IPS DF 6.9 (cell line): ENCODE results near the gene RXRG.

Experiments
- DNase-seq: peaks from one replicate; pipeline ENCODE4 v3.0.0-alpha.2; 2013; ENCODE audit warnings: low read depth, low spot score
- H3K27ac ChIP-seq: one replicate; pipeline ENCODE4 v1.5.1; 2013; ENCODE audit warnings: low read length, control low read depth
- H3K27me3 ChIP-seq: 2 replicates; pipeline ENCODE4 v1.6.1; 2013; ENCODE audit warnings: mild to moderate bottlenecking, low read length; ENCODE audit not compliant: control insufficient read depth, insufficient read depth
- H3K36me3 ChIP-seq: 2 replicates; pipeline ENCODE4 v1.6.1; 2013; ENCODE audit warnings: low read length; ENCODE audit not compliant: control insufficient read depth, insufficient read depth
- H3K4me1 ChIP-seq: 2 replicates; pipeline ENCODE4 v1.6.1; 2013; ENCODE audit warnings: low read length; ENCODE audit not compliant: control insufficient read depth, insufficient read depth
- H3K4me3 ChIP-seq: 2 replicates; pipeline ENCODE4 v1.5.1; 2013; ENCODE audit warnings: mild to moderate bottlenecking, low read length
- H3K9me3 ChIP-seq: 2 replicates; pipeline ENCODE4 v1.6.1; 2013; ENCODE audit warnings: low read length, inconsistent platforms; ENCODE audit not compliant: control insufficient read depth, insufficient read depth
- WGBS: extraction: QIAGEN DNeasy Blood & Tissue Kit; methylation state at CpG from one replicate; pipeline ENCODE4 v1.1.7; 2013; ENCODE audit warnings: mixed read lengths, missing lambda C conversion rate; ENCODE audit not compliant: insufficient read length, insufficient coverage; 5-methylcytosine and 5-hydroxymethylcytosine counted together

Gene RXRG

GRCh38 chr1:165395478-165395877, 49.4 kb downstream of the RXRG start:
- H3K4me1 ChIP-seq, result no peaks in the 10 kb centered on the region
- no peaks in the 10 kb centered on the region for H3K9me3 ChIP-seq
- H3K27ac ChIP-seq, result no peak overlapping the region
- no peak overlapping the region for H3K4me3 ChIP-seq
- no peaks in the 10 kb centered on the region for H3K27me3 ChIP-seq
- no peaks in the 10 kb centered on the region for H3K36me3 ChIP-seq
- DNase-seq, result no peak

GRCh38 chr1:165392634-165393571, 52.0 kb downstream of the RXRG start:
- Histone ChIP-seq H3K27me3 (no peaks in the 10 kb centered on the region), H3K36me3 (no peaks in the 10 kb centered on the region), H3K4me1 (no peaks in the 10 kb centered on the region), H3K4me3 (peak overlapping the region; percentile 4; the same call in 1 of the 2 replicates), H3K9me3 (no peaks in the 10 kb centered on the region), H3K27ac (no peak overlapping the region)
- WGBS, result no CpG with 5 or more reads among the region's 19 CpGs
- peak; percentile 64 for DNase-seq

GRCh38 chr1:165389609-165390008, 55.3 kb downstream of the RXRG start:
- no peaks in the 10 kb centered on the region for H3K36me3 ChIP-seq
- no CpG with 5 or more reads among the region's 2 CpGs for WGBS
- no peaks in the 10 kb centered on the region for H3K9me3 ChIP-seq
- H3K27ac ChIP-seq, result no peak overlapping the region
- no peak for DNase-seq
- no peaks in the 10 kb centered on the region for H3K4me1 ChIP-seq
- H3K4me3 ChIP-seq, result no peak overlapping the region
- H3K27me3 ChIP-seq, result no peaks in the 10 kb centered on the region

DNA sequence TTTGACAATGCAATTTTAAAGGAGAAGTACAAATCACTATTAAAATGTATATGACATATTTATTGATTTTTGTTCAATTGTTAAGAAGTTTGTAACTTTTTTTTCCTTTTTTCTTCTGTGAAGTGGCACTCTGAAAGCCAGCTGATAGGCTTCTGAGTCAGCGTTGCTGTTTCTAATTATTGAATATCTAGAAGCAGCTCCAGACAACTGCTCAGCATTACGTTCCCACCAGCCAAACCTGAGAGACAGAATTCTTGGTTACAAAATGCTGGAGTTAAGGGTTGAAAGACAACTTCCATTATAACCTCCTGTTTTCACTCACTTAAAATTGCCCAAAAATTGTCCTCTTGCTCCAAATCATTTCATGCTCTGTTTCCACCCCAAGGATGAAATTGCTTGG, 57.0 kb downstream of the RXRG start:
- DNase-seq, result no peak
- WGBS, result no CpG with 5 or more reads among the region's 2 CpGs

DNA sequence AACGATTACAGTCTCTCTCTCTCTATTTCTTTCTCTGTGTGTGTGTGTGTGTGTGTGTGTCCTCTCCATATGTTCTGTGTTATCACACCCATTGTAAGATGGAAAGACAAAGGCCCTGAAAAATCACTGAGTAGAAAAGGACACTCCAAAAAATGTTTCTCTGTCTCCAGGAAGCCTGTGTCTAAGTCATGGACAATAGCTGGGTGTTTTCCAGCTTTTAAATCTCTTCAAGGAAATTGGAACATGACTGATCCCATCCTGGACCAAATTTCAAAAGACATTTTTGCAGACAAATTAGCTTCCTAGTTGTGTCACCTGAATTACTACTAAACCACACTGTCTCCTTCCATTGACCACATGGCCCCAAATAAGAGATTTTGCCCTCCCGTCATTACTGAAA, 57.4 kb downstream of the RXRG start:
- Histone ChIP-seq H3K36me3 (no peaks in the 10 kb centered on the region), H3K27me3 (no peaks in the 10 kb centered on the region), H3K27ac (no peak overlapping the region), H3K4me1 (no peaks in the 10 kb centered on the region), H3K9me3 (no peaks in the 10 kb centered on the region), H3K4me3 (no peak overlapping the region)
- WGBS, result 100% methylated on average over 1 of the region's 2 CpGs
- DNase-seq, result no peak

More for the DNA sequence above, 57.0 kb downstream of the RXRG start:
- Histone ChIP-seq H3K36me3 (no peaks in the 10 kb centered on the region), H3K9me3 (no peaks in the 10 kb centered on the region), H3K4me3 (no peak overlapping the region), H3K4me1 (no peaks in the 10 kb centered on the region), H3K27me3 (no peaks in the 10 kb centered on the region), H3K27ac (no peak overlapping the region)

- Histone ChIP-seq H3K36me3 (no peaks in the 10 kb centered on the region), H3K4me3 (no peak overlapping the region), H3K27ac (no peak overlapping the region), H3K4me1 (no peaks in the 10 kb centered on the region), H3K27me3 (no peaks in the 10 kb centered on the region), H3K9me3 (no peaks in the 10 kb centered on the region)
- WGBS, result no CpG with 5 or more reads among the region's 5 CpGs
- DNase-seq, result no peak
Measured at GRCh38 chr1:165383599-165384405, 61.1 kb downstream of the RXRG start.

- Histone ChIP-seq H3K4me1 (no peaks in the 10 kb centered on the region), H3K4me3 (no peak overlapping the region), H3K27me3 (no peaks in the 10 kb centered on the region), H3K36me3 (no peaks in the 10 kb centered on the region), H3K27ac (no peak overlapping the region), H3K9me3 (no peaks in the 10 kb centered on the region)
- WGBS, result no CpG with 5 or more reads among the region's 6 CpGs
- DNase-seq, result no peak
Measured at GRCh38 chr1:165383067-165383466, 61.9 kb downstream of the RXRG start.

DNA sequence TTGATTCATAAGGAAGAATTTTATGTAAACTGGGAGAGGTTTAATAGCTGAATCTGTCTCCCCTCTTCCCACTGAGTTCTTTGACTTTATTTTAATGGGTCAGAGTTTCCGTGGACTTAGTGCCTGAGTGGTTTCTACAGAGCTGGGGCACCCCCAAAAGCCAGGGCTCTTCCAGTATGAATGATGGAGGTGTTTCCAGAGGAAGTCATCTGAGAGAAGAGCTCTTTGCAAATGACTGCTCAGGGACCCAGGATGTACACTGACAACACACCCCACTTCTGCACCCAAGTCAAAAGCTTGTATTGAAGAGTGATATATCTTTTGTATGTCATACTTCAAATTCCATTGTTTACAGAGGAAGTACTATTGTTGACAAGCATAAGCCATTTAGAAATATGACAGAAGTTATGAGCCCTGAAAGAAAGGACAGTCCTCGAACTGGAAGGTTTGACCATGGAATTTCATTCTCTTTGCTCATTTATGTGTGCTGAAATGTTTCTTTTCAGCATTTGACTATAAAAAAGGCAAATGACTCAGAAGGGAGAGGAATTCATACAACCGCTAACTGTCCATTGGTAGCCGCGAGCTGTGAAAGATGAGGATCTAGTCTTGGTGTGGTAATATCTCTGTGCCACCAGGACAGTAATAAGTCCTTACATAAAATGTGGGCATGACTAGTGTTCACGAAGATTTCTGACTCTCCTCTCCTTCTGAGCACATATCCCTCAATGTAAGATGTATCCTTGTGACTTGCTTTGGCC, 63.0 kb downstream of the RXRG start:
- Histone ChIP-seq H3K27me3 (peaks cover 2% of the 10 kb centered on the region; the same call in 1 of the 2 replicates), H3K9me3 (no peaks in the 10 kb centered on the region), H3K4me3 (no peak overlapping the region), H3K36me3 (no peaks in the 10 kb centered on the region), H3K4me1 (no peaks in the 10 kb centered on the region), H3K27ac (no peak overlapping the region)
- WGBS, result no CpG with 5 or more reads among the region's 6 CpGs
- DNase-seq, result no peak

DNA sequence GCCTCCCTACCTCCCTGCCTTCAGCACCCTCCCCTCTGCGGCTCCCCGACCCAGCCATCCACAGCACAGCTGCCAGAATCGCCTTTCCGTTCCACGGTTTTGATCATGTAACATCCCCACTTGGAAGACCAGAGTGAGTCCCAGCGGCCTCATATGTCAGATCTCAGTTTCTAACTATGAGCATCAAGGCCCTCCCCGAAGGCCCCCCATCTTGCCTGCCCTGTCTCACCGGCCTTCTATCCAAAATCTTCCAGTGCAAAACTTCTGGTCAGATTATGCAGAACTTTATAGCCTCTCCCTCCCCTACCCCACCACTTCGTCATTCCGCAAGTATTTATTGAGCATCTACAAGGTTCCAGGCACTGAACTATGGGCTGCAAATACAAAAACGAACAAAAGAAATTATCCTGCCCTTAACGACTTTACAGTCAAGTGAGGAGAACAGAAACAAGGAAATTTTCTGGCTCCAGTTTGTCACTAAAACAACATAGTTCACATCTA, 68.1 kb downstream of the RXRG start:
- no peak for DNase-seq
- H3K36me3 ChIP-seq, result no peaks in the 10 kb centered on the region
- WGBS, result no CpG with 5 or more reads among the region's 12 CpGs
- H3K4me1 ChIP-seq, result peaks cover 2% of the 10 kb centered on the region; the same call in 1 of the 2 replicates
- H3K27ac ChIP-seq, result no peak overlapping the region
- H3K4me3 ChIP-seq, result peak overlapping the region; percentile 38; the same call in 1 of the 2 replicates
- no peaks in the 10 kb centered on the region for H3K9me3 ChIP-seq
- peaks cover 5% of the 10 kb centered on the region; the same call in 1 of the 2 replicates for H3K27me3 ChIP-seq
